ENCODE results near the gene CTSD. TPM values are rescaled to one million over a fixed set of nuclear protein-coding genes. Genes with fewer than 3 reads are reported as not detected.
"Not testable (repeated sequence)": the region's sequence is repeated elsewhere in the genome, so short reads cannot be mapped to it uniquely, and the experiment has no call there.

CTSD gene
- total and polyA plus RNA-seq, 2 of the 4 experiments (the other 2 are of a cell fraction), result 39.8 to 166 TPM

- TF ChIP-seq, protein P1, sequence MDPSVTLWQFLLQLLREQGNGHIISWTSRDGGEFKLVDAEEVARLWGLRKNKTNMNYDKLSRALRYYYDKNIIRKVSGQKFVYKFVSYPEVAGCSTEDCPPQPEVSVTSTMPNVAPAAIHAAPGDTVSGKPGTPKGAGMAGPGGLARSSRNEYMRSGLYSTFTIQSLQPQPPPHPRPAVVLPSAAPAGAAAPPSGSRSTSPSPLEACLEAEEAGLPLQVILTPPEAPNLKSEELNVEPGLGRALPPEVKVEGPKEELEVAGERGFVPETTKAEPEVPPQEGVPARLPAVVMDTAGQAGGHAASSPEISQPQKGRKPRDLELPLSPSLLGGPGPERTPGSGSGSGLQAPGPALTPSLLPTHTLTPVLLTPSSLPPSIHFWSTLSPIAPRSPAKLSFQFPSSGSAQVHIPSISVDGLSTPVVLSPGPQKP (IDR thresholded peaks at IDR 0.05; ENCODE audit: borderline replicate concordance, low read depth, low read length), result no peak
- TF ChIP-seq BHLHE40 (IDR thresholded peaks at IDR 0.05; ENCODE audit: low read depth, low read length) (peak; percentile 62), MXI1 (IDR thresholded peaks at IDR 0.05; ENCODE audit: borderline replicate concordance, low read depth, low read length) (peak; percentile 71; the same call in 1 of the 2 replicates)
Measured at GRCh38 chr11:1763796-1764661, at the start of gene CTSD (continued).

- H3K4me1 ChIP-seq (ENCODE audit: control insufficient read depth, insufficient read depth, low read length); H2BK15ac ChIP-seq (ENCODE audit: low read depth, low read length); H3K9ac ChIP-seq (ENCODE audit: low read depth, low read length); H4K91ac ChIP-seq (ENCODE audit: insufficient read depth, low read depth, low read length); H4K5ac ChIP-seq (ENCODE audit: low read depth, low read length); in situ Hi-C loops (cut with MboI; ENCODE audit: low sequenced_read_pairs); H3K9me1 ChIP-seq (ENCODE audit: insufficient read depth, low read length); H2BK20ac ChIP-seq (ENCODE audit: low read depth, low read length); H2BK5ac ChIP-seq (ENCODE audit: low read depth, low read length, poor library complexity, severe bottlenecking); dilution Hi-C loops (cut with HindIII; ENCODE audit: low sequenced_read_pairs, unreplicated experiment); BruUV-seq (replicated peaks); ATAC-seq (ENCODE audit: low read depth); H3K4me3 ChIP-seq (ENCODE audit: insufficient read depth, low read depth, low read length); H3K18ac ChIP-seq (ENCODE audit: low read depth, low read length); H3K23ac ChIP-seq (ENCODE audit: low read depth, low read length); POLR2A ChIA-PET (ENCODE audit: unreplicated experiment); intact Hi-C loops (cut with micrococcal nuclease); H3K14ac ChIP-seq (replicated peaks; ENCODE audit: low read depth, low read length); H2AFZ ChIP-seq (replicated peaks; ENCODE audit: low read length, poor library complexity); H4K20me1 ChIP-seq (ENCODE audit: insufficient read depth, low read length); H3K56ac ChIP-seq (ENCODE audit: extremely low read depth, insufficient read depth, low read length); CTCF ChIA-PET; H2AK5ac ChIP-seq (ENCODE audit: low read depth, low read length); H3K4me2 ChIP-seq (ENCODE audit: low read depth, low read length); H3K4ac ChIP-seq (ENCODE audit: low read depth, low read length); H3K36me3 ChIP-seq (ENCODE audit: control insufficient read depth, insufficient read depth, low read length); H3K27ac ChIP-seq (ENCODE audit: insufficient read depth, low read length); H2BK120ac ChIP-seq (ENCODE audit: low read depth, low read length); H4K8ac ChIP-seq (ENCODE audit: low read depth in 2 of 2, low read length in 2 of 2); H3K79me1 ChIP-seq (ENCODE audit: low read depth in 1 of 2, low read length in 2 of 2); H2AK9ac ChIP-seq (replicated peaks; ENCODE audit: low read depth, low read length, poor library complexity); DNase-seq: not testable (repeated sequence)
- peaks cover 49% of the 10 kb centered on the region for H3K27me3 ChIP-seq (ENCODE audit: control insufficient read depth, insufficient read depth, low read length)
- H3K9me3 ChIP-seq (ENCODE audit: control insufficient read depth, insufficient read depth, low read length), result peaks cover 13% of the 10 kb centered on the region
- 82% methylated on average over 5 of the region's 9 CpGs; no CpG with 5 or more reads in 1 of the 2 experiments for WGBS, 2 experiments (ENCODE audit: extremely low coverage in 2 of 2, insufficient read length in 1 of 2)
Measured at GRCh38 chr11:1813356-1813755, 49.6 kb upstream of the CTSD start.

Measured in IMR-90 (cell line).